NCI-H1930 (cell line): ENCODE data around the gene CHDH.
A peak's percentile ranks its signal among the peaks of the same experiment; 100 is the strongest.

ENCODE experiments used
- DNase-seq, 2 experiments: peaks; one replicate each; lab custom pipeline; 2025; lab: John Stamatoyannopoulos, UW

The CHDH gene

DNA sequence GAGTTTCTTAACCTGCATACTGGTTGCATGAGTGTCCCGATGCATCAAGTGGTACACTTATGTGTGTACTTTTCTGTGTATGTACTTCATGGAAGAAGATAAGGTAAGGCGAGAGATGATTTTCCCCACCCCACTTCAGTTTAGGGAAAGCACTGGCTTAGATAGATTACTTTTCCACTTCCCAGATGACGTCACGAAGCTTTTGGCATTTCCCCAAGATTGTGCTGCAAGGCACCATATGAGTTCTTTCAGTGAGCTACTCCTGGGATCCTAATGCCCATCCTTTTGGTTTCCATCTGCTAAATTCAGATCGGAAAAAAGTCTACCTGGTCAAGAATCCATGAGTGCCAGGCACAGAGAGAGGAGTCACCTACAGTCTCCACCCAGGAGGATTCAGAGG, 4.7 kb upstream of the CHDH start:
- DNase-seq = no peak

DNA sequence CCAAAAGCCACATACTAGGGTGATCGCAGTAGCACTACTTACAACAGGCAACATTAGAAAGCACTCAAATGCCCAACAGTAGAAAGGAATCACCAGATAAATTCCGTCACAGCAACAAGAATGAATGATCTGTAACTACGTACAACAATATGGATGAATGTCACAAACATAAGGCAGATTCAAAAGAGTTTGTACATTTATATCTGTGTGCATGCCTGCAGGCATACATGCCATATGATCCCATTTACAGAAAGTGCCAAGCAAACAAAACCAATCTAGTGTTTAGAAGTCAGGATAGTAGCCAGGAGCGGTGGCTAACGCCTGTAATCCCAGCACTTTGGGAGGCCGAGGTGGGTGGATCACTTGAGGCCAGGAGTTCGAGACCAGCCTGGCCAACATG, 3.7 kb upstream of the CHDH start:
- DNase-seq = no peak

DNA sequence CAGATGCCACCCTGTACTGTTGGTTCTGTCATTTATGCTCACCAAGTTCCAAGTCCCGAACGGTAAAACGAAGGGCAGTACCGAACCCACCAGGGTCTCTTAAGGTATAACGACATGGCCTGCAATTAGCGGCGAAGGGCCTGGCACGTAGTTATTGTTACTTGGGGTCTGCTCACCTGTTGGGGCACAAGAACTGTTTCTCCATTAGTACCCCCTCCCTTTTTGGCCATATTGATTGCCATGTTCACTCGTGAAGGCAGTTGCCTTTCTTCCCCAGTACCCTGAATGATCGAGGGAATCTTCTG, 584 bp upstream of the CHDH start:
- no peak for DNase-seq

DNA sequence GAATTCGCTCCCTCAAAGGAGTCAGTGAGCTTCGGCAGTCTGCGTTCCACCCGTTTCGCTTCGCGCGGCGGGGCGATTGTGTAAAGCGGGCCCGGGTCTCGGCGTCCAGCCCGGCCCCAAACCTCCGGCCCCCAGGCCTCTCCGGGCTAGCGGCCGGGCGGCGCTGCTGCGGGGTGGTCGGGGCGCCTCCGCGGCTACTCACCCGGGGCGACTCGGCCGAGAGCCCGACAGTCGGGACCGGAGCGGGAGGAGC, 412 bp downstream of the CHDH start:
- no peak for DNase-seq

DNA sequence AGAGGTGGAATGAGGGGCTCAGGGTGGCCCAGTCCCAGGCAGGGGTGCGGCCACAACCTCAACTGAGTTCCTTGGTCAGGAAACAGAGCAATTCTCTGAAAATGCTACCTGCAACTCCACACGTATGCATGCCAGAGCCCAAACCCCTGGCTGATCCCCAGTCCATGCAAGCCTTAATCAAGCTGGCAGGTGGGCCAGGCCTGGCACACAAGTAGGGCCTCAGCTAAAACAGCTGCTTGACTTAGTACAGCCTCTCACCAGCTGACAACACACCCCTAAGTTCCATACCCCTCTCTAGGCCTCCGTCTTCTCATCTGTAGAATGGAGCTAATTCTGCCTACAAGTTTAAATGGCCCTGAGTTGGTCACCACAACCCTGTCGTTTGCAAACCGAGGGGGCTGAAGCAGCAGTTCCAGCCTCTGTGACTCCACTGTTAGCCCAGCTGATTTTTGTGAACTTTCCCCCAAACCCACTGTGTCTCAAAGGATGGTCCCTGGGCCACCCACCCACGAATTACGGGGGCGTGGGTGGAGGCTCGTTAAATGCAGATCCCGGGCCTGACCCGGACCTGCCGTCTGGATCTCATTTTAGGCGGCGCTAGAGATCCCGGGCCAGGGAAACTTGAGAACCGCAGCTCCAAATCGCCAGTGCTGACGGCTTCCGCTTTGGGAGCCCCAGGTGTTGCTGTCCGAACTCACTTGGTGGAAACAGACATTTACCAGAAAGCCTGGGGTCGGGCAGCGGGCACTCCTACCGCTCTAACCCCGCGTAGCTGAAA, 927 bp downstream of the CHDH start:
- peak in 1 of 2 experiments; percentile 3 for DNase-seq

DNA sequence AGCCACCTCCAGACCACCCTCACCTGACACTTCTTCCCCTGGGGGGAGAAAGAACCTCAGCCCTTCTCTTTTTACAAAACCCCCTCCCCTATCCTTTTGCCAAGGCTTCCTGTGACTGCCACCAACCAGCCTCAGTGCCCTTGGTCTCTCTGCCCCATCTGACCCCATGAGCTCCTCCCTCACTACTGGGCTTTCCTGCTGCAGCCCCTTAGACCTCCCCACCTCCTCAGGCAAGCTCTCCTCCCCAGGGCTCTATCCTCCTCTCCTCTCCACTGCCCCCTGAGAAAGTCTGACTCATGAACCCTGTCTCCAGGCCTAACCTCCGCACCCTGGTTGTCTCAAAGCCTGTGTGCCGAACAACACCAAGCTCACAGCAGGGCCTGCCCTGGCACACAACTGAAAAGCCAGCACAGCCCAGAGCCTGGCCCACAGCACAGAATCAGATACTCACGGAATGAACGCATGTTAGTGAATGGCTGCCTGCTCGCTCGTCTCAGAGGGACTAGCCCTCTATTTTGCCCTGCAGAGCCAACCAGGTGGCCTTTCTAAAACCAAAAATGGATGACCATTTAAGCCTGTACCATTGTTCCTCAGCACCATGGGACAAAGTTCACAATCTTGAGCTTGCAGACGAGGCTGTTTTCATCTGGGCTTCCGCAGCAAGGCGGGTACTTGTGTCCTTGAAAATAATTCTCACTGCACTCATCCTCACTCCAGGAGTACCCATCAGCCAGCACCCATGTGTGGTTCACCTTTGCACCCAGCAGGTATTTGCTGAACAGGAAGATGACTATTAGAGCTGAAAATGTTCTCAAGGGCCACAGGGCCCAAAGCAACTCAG, 1.7 kb downstream of the CHDH start:
- DNase-seq = no peak

DNA sequence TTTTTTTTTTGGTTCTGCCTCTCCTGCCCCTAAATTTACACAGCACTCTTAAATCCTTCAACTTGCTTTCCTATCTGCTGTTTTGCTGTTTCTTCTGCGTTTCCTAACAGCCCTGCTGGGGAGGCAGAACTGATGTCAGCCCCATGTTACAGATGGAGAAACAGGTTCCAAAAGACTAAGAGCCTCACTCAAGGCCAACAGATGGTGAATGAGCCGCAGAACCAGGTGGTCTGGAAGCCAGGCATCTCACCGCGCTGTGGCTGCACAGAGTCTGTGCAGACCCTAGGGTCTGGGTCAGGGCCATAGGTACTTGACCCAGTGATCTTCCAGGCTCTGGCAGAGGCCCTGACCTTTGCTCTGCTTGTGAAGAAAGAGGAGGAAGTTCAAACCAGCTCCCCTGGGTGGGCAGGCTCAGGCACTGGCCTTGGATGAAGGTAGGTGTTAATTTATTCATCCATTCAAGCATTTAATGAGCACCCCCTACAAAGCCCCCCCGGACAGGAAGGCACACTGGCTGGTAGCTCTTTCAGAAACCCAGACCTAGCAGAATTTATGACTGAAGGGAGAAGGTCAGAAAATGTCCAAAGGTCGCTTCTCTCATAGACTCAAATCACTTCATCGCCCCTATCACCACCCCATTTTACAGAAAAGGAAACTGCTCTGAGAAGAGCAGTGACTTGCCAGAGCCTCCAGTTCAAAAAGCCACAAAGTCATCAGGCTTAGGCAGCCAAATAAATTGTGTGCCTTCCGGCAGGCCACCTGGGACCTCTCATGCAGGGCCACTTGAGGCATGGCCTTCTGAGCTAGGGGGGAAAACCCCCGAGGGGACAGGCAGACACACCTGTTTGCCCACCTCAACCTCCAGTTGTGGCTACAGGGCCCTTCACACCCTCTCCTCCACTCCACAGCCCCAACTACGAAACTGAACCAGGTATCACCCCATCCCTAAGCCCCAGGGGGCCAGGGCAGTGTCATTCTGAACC, 2.7 kb downstream of the CHDH start:
- no peak for DNase-seq

DNA sequence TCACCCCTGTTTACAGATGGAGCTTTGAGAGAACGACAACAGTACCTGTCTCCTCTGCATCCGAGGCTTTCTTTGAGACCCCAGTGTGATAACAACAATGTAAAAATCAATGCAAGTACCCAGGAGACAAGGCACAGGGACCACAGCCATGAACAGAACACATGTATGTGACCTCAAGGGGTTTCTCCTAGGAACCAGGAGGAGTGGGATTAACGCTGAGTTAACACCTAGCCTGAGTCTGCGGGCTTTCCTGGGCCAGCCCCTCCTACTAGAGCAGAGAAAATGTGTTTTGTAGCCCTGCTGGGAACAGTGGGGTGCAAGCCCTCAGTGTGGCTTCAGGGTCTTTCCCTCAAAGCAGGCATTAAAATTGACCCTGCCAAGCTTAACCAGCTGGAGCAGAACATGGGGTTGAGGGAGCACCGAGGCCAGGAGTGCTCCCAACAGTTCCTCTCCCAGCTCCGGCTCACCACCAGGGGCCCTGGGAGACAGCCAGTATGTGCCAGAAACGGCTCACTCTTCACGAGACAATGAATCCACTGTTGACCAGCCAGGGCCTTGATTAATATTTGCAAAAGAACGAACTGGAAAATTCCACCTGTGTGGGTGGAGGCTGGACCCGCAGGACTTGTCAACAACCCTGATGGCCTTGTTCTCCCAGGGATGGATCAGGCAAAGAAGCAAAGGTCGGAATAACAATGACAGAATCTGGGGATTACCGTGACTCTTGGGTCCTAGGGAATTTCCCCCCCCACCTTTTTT, 3.6 kb downstream of the CHDH start:
- peak in 1 of 2 experiments; percentile 5 for DNase-seq

DNA sequence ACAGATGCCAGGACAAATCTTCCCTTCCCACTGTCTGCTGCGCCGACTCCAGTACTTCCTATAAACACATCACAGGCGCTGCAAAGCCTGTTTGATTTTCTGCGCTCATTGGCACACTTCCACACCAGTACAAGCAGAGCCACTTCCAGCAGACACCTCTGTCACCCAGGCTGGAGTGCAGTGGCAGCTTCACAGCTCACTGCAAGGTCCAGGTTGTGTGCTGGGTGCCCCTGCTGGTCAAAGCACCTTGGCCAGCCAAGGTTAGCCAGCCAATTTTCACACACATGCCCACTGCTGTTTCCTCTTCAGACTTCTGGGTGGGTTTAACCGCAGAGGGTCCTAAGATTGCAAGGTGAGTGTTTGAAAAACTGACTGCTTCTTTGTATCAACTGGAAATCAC, 4.9 kb downstream of the CHDH start:
- DNase-seq = no peak

DNA sequence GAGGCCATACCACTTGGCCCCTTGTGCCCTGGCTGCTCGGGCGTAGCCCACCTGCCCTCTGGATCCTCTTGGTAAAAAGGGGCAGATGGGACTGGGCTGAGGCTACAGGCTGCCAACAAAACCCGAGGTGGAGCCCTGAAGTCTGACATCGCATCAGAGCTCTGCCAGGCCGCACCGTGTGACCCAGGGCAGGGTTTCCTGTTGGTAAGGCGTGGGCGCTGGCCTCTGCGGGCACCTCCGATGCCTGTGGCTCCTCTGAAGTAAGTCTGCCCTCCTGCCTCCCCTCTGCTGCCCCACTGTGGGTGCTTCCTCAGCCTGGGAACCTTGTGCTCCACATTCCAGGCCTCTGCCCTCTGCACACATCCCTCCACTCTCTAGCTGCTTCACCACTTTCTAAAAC, 8.9 kb downstream of the CHDH start:
- no peak for DNase-seq

DNA sequence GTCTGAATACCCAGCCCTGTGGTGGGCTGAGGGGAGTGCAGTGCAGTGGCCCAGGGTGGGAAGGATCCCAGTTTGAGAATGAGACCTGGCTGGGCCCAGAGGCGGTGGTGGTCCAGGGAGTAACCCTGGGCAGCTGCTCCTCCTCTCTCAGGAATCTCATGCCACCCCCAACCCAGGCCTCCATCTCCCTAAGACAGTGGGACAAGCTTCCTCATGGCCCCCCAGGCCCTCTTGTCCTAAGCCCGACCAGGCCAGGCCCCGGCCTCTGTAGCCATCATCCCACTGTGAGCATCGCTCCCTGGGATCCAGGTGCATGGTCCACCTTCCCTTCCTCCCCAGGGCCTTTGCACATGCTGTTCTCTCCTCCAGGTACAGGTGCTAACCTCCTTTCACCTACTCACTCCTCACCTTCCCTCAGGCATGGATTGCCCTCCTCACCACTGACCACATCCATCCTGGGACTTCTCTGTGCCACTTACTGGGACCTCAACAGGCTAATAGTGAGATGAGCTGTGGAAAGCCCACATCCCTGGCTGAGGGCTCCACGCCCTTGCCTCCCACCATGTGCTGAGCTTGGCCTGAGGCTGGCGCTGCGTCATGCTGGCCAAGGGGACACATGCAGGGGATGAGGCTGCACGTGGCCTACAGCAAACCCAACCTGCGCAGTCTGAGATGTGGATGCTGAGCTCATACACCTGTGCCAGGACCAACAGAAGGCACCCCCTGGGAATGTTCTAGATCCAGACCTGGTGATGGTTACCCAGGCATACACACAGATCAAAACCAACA, 9.9 kb downstream of the CHDH start:
- DNase-seq = no peak

DNA sequence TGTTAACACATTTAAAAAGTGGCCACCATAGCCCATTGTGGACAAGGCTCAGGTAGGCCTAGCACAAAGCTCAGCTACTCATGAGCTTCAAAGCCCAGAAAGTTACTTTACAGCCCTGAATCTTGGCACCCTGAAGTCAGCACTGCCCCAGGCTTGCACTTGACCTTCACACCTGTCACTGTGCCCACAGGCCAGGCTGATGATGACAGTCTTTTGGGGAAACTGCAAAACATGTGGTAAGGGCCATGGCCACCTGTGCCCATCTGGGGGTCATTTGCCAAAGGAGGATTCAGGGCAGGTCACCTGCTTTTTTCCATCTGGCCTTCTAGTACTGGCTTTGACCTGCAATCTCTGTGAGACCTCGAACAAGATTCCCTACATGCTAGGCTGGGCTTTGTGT, 11.0 kb downstream of the CHDH start:
- DNase-seq = no peak

DNA sequence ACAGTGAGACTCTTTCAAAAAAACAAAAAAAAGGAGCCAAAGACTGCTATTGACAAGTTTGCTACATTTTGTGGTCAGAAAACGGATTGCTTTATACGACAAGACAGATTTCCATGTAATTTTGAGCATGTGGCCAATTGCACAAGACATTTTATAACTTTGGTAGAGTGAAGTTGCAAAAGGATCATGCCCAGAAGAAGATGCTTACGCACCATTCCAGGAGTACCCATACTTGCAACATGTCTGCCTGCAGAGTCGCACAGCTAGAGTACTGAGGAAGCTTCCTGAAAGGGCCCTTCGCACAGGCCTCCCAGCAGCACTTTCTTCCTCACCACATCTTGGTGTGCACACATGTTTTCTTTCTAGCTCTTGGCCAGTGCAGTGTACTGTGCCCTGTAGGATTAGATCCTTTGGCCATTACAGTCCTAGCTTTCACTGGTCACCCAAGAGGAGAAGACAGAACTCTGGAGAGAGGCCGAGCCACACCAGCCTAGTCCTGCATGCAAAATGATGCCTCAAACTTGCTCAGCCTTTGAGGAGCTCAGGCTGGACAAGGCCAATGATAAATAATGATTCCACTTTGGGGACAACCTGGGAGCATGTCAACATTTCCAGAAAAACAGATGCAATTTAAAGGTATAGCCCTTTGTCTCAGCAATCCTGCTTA, 11.7 kb downstream of the CHDH start:
- DNase-seq = no peak

DNA sequence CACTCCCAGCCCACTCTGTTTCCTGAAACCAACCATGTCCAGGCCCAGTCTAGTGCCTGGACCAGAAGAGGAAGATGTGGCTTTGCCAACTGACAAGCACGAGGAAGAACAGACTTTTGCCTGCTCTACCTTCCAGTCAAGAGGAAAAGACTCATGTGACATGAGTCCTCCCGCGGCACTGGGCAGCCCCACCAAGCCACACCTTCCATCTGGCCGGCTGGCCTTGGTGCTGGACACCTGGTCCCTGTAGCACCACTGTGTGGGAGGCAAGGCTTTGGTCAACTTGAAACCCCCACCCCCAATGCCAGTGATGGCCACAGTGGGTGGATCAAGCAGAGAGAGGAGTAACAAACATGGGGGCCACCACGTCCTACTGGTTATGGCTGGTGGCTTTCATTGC, 12.5 kb downstream of the CHDH start:
- DNase-seq = no peak

DNA sequence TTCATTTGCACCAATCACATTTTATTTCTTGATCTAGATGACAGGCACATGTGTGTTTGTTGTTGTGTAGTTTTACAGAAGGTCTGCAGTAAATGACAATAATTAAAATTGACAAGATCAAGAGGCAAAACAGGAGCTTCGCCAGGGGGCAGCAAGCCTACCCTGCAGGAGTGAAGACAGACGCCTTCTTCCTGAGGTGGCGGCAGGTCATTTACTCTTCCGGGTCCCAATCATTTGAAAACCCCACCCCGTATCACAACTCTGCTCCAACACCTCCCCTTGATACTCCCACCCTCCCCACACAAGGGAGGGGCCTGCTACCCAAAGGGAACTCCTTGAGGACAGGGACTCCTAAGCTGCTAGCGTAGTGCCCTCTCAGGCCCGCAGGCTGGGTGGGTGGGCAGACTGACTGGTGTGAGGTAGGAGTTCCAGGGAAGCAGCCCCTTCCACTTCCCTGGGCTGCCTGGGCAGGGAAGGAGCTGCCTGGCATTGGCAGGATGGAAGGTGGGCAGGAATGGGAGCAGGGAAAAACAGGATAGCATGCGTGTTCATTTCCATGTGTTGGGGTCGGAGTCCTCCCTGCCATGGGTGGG, 13.1 kb downstream of the CHDH start:
- no peak for DNase-seq

DNA sequence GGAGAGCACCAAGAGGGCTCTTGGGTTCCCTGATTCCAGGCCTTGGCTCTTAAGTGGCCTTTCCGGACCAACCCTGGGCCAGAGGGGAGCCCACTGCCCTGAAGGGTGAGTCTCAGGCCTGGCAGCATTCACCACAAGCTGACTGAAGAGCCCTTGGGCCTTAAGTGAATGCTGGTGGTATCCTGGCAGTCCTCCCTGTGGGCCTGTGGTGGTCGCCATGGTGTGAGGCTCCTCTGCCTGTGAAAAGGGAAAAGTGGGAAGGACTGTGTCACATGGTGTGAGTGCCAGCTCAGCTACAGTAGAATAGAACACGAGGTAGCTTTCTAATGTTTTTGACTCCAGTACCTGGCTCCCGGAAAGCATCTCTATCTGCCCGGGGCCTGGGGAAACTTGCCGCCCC, 15.3 kb downstream of the CHDH start:
- no peak for DNase-seq

DNA sequence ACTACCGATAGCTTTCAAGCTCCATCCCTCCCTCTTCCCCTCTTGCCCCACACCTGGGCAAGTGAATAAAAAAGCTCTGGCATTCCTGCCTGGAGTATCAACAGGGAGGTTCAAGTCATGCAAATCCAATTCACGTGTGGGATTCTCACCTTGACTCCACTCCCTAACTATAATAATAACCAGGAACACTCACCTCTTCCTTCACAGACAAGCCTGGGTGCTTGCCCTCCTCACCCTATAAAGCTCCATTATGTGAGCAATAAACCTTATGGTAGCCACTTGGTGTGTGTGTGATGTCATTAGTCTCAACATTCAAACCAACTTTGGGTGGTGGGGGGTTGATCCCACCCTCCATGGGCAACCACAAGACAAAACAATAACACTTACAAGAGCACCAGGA, 16.6 kb downstream of the CHDH start:
- no peak for DNase-seq

DNA sequence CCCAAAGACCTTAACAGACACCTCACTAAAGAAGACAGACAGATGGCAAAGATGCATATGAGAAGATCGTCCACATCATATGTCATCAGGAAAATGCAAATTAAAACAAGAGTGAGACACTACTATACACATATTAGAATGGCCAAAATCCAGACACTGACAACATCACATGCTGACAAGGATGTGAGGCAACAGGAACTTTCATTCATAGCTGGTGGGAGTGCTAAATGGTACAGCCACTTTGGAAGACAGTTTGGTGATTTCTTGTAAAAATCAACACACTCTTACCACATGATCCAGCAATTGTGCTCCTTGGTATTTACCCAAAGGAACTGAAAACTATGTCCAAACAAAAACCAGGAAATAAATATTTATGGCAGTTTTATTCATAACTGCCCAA, 17.6 kb downstream of the CHDH start:
- DNase-seq = no peak

DNA sequence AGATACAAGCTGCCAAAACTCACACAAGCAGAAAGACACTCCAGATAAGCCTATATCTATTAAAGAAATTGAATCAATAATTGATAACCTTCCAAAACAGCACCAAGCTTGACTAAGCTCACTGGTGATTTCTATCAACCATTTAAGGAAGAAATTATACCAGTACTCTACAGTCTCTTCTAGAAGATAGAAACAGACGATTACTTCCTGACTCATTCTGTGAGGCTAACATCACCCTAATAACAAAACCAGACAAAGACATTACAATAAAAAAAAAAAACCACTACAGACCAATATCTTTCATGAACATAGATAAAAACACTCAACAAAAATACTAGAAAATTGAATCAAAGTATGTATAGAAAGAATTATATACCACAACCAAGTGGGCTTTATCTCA, 20.2 kb downstream of the CHDH start:
- no peak for DNase-seq

DNA sequence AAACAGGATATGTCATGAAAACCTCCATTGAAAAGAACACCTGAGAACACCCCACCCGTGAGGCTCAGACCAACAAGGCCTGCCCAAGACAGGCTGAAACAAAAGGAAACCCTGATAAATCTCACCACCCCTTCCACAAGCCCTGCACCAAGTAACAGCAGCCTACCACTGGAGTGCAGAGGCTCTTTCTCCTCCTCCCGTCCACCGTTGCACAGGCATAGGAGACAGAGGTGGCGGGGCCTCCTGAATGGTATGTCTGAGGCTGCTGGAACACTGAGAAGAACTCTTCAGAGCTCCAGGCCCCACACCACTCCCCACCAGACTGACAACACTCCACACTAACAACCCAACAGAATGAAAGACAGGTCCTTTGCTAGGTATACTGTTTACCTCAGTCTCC, 21.4 kb downstream of the CHDH start:
- no peak for DNase-seq
